HEK293T (cell line): Measurements from ENCODE around the gene APCDD1.

Experiments used
- CTCF ChIA-PET: fragments of 350-600 bp; formaldehyde crosslinking; extraction: SDS; loops from one replicate; lab custom pipeline; 2021; ENCODE audit warnings: antibody characterized with exemption, inconsistent platforms; lab: Yijun Ruan, JAX
- POLR2A ChIA-PET: fragments of 350-600 bp; formaldehyde crosslinking; extraction: SDS; loops from one replicate; lab custom pipeline; 2020; ENCODE audit warnings: antibody characterized with exemption, inconsistent platforms; lab: Yijun Ruan, JAX
- DNase-seq: peaks from one replicate; pipeline ENCODE4 v3.0.0; 2012; ENCODE audit warnings: mixed read lengths; ENCODE audit errors: extremely low spot score
- ARNT ChIP-seq: fragments of 450-650 bp; IDR thresholded peaks from 2 replicates; pipeline ENCODE4 v1.6.1; 2017; ENCODE audit warnings: mild to moderate bottlenecking
- BHLHE40 ChIP-seq: fragments of 450-650 bp; IDR thresholded peaks from 2 replicates; pipeline ENCODE4 v1.6.1; 2016; ENCODE audit warnings: mild to moderate bottlenecking, moderate library complexity, borderline replicate concordance
- CTBP1 ChIP-seq: fragments of 450-650 bp; IDR thresholded peaks from 2 replicates; pipeline ENCODE4 v1.6.1; 2016; ENCODE audit warnings: borderline replicate concordance
- ELF4 ChIP-seq: fragments of 450-650 bp; IDR thresholded peaks from 2 replicates; pipeline ENCODE4 v1.6.1; 2017; ENCODE audit warnings: antibody characterized with exemption
- FOXA1 ChIP-seq: fragments of 450-650 bp; IDR thresholded peaks from 2 replicates; pipeline ENCODE4 v1.6.1; 2016; ENCODE audit warnings: mild to moderate bottlenecking
- FOXK2 ChIP-seq: fragments of 450-650 bp; IDR thresholded peaks from 2 replicates; pipeline ENCODE4 v1.6.1; 2016; ENCODE audit warnings: mild to moderate bottlenecking
- FOXM1 ChIP-seq: fragments of 450-650 bp; IDR thresholded peaks from 2 replicates; pipeline ENCODE4 v1.6.1; 2017; ENCODE audit warnings: mild to moderate bottlenecking, borderline replicate concordance
- HDGF ChIP-seq: fragments of 450-650 bp; IDR thresholded peaks from 2 replicates; pipeline ENCODE4 v1.6.1; 2017; ENCODE audit warnings: antibody characterized with exemption, borderline replicate concordance
- L3MBTL2 ChIP-seq: fragments of 450-650 bp; conservative IDR thresholded peaks from 2 replicates; pipeline ENCODE4 v1.6.1; 2016; ENCODE audit warnings: mild to moderate bottlenecking
- LEF1 ChIP-seq: fragments of 450-650 bp; IDR thresholded peaks from 2 replicates; pipeline ENCODE4 v1.6.1; 2017; ENCODE audit warnings: mild to moderate bottlenecking, borderline replicate concordance
- NFRKB ChIP-seq: fragments of 450-650 bp; IDR thresholded peaks from 2 replicates; pipeline ENCODE4 v1.6.1; 2016; ENCODE audit warnings: mild to moderate bottlenecking, moderate library complexity
- SP1 ChIP-seq: fragments of 450-650 bp; IDR thresholded peaks from 2 replicates; pipeline ENCODE4 v1.6.1; 2017
- SUZ12 ChIP-seq: fragments of 450-650 bp; IDR thresholded peaks from 2 replicates; pipeline ENCODE4 v1.6.1; 2016; ENCODE audit warnings: mild to moderate bottlenecking
- TARDBP ChIP-seq: fragments of 450-650 bp; IDR thresholded peaks from 2 replicates; pipeline ENCODE4 v1.6.1; 2016
- ZNF384 ChIP-seq: fragments of 450-650 bp; IDR thresholded peaks from 2 replicates; pipeline ENCODE4 v1.6.1; 2016
- TF ChIP-seq, protein P1 (sequence below): fragments of 450-650 bp; IDR thresholded peaks from 2 replicates; pipeline ENCODE4 v1.6.1; 2016

The APCDD1 gene

DNA sequence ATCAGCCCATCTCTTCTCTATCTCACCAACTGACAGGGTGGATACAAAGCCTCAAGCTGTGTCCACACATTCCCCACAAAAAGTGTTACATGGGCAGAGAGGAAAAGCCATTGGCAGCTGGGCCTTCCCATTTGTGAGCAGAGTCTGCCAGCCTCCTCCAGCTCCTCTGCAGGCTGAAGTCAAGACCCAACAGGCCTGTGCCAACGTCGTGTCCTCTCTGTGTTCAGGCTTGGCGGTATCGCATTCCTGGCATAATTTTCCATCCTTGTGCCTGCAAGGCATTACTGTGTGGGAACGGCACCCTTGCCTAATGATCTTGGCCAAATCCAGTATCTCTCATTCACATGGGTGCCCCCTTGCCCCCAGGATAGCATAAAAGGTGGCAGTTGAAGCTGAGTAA, 41.5 kb upstream of the APCDD1 start:
- TF ChIP-seq HDGF (no peak), ELF4 (no peak), FOXM1 (no peak), ARNT (no peak), BHLHE40 (no peak), LEF1 (no peak), ZNF384 (no peak), SUZ12 (no peak), NFRKB (no peak), TARDBP (no peak), SP1 (no peak), CTBP1 (no peak), FOXA1 (no peak), L3MBTL2 (no peak), FOXK2 (no peak)
- TF ChIP-seq, protein P1, sequence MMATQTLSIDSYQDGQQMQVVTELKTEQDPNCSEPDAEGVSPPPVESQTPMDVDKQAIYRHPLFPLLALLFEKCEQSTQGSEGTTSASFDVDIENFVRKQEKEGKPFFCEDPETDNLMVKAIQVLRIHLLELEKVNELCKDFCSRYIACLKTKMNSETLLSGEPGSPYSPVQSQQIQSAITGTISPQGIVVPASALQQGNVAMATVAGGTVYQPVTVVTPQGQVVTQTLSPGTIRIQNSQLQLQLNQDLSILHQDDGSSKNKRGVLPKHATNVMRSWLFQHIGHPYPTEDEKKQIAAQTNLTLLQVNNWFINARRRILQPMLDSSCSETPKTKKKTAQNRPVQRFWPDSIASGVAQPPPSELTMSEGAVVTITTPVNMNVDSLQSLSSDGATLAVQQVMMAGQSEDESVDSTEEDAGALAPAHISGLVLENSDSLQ: no peak
- DNase-seq: no peak
- CTCF ChIA-PET: no interaction called here
- POLR2A ChIA-PET: no interaction called here

DNA sequence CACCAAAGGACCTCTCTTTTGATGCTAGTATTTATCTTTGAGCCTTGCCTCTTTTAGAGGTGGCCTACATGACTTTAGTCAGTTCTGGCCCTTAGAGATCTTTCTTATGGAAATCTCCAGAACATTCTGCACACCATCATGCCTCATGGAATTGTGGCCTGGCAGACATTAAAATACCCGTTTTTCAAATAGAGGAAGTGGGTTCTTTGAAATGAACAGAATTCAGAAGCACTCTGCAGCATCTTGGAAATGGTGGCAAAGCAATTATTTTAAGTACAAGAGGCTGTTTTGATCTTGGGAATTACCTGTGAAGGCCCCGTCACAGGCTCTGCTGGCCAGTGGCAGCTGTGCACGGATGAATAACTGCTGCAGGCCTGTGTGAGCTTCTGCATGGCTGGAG, 40.7 kb upstream of the APCDD1 start:
- CTCF ChIA-PET: no interaction called here
- TF ChIP-seq FOXK2 (no peak), ELF4 (no peak), BHLHE40 (no peak), L3MBTL2 (no peak), HDGF (no peak), FOXA1 (no peak), ARNT (no peak), FOXM1 (no peak), TARDBP (no peak), LEF1 (no peak), SP1 (no peak), CTBP1 (no peak)
- DNase-seq: no peak
- POLR2A ChIA-PET: no interaction called here

DNA sequence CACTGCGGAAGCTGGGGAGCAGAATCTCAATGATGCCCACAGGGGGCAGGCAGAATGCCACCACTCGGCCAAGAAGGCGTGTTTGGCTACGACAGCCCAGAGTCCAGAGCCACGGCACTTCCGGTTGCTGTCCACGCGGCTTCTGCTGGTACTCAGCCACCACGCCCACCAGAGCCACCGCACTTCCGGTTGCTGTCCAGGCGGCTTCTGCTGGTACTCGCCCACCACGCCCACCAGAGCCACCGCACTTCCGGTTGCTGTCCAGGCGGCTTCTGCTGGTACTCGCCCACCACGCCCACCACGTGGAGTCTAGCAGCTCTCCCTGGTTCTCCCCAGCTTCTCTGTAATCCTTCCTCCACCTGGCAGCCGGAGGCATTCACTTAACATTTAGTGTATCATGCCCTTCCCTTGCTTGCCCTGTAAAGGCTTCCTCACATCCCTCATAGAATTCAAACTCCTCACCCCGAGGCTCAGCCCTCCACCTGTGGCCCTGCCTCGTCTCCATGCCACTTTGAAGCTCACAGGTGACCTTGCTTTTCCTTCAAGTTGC, 40.1 kb upstream of the APCDD1 start:
- ChIA-PET POLR2A (no interaction called here), CTCF (no interaction called here)
- TF ChIP-seq L3MBTL2 (no peak), LEF1 (no peak), CTBP1 (no peak), TARDBP (no peak), ELF4 (no peak)
- TF ChIP-seq, protein P1: no peak
- no peak for DNase-seq

DNA sequence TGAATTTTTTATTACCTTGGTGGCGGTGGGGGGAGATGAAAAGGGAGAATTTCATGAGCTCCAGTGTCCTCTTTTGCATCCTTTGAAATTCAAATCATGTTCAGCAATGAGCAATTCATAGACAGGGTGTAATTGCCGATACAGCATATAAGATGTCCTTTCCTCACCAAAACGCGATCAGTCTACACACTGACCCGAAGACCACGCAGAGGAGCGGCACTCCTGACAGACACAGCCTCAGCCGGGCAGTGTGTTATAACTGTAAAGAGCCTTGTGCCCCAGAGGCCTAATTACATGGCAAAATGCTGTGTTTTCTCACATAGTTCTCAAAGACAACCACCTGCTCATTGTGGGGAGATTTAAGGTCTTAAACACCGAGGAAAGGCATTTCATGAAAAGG, 38.4 kb upstream of the APCDD1 start:
- CTCF ChIA-PET: no interaction called here
- no peak for DNase-seq
- TF ChIP-seq FOXK2 (no peak), ZNF384 (no peak), NFRKB (no peak), HDGF (no peak), ELF4 (no peak), ARNT (no peak), TARDBP (no peak), FOXA1 (no peak), CTBP1 (no peak), BHLHE40 (no peak), SUZ12 (no peak), L3MBTL2 (no peak), LEF1 (no peak), SP1 (no peak), FOXM1 (no peak)
- TF ChIP-seq, protein P1: no peak
- POLR2A ChIA-PET: no interaction called here

DNA sequence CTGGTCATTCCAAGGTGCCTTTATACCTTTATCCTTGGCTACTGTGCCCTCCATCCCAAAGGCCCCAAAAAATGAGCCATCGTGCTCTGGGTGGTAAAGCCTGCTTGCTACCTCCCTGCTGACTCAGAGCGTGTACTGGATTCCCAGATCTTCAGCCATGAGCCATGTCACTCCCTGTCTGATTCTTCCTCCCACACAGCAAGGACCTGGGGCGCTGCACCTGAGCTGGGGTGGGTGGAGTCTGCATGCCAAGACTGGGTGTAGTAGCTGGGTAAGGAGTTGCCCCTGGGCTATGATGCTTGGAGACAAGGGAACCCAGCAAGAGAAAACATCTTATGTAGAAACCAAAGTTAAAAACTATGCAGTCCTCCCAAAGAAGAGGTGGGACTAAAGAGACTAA, 37.2 kb upstream of the APCDD1 start:
- DNase-seq: no peak
- ChIA-PET POLR2A (no interaction called here), CTCF (interaction anchor here (0.6 kb wide), 1 partner anchor 434 kb away, joined by 3 read pairs; no protein-coding TSS in a partner anchor)
- TF ChIP-seq BHLHE40 (no peak), NFRKB (no peak), L3MBTL2 (no peak), TARDBP (no peak), CTBP1 (no peak), LEF1 (no peak), HDGF (no peak), ARNT (no peak)
- TF ChIP-seq, protein P1: no peak

DNA sequence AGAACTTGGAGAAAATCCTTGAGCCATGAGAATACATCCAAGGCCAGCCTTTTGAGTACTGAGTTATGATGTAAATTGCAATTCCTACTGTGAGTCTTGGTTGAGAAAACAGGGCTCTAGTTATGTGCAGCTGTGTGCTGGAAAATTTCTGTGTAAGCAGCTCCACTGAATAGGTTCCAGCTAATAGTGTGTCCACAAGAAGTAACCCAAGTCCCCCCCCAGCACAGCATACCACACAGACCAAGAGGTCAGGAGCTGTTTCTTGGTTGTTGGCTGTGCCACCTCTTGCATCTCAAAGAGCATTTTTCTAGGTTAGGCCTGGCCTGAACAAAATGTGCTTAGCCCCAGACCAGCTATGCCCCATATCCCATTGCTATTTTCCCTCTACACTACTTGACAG, 36.8 kb upstream of the APCDD1 start:
- POLR2A ChIA-PET: no interaction called here
- TF ChIP-seq TARDBP (no peak), BHLHE40 (no peak), ZNF384 (no peak), FOXM1 (no peak), CTBP1 (no peak), HDGF (no peak), ARNT (no peak), SUZ12 (no peak), ELF4 (no peak), L3MBTL2 (no peak), FOXA1 (no peak), LEF1 (no peak), SP1 (no peak), FOXK2 (no peak), NFRKB (no peak)
- TF ChIP-seq, protein P1: no peak
- no peak for DNase-seq
- CTCF ChIA-PET: interaction anchor here (0.6 kb wide), 1 partner anchor 434 kb away, joined by 3 read pairs; no protein-coding TSS in a partner anchor
